CD14-positive monocyte (primary cell): ENCODE results near the gene CEBPZ. TPM values are rescaled to one million over a fixed set of nuclear protein-coding genes. Genes with fewer than 3 reads are reported as not detected.
A peak's percentile ranks its signal among the peaks of the same experiment; 100 is the strongest.

Experiments used
- DNase-seq, 3 donors: peaks; one replicate each; pipeline ENCODE4 v3.0.0-alpha.2; 2011 to 2022
- H2AFZ ChIP-seq: 2 replicates; pipeline ENCODE4 v1.6.0; 2012; ENCODE audit warnings: mild to moderate bottlenecking, low read depth, low read length, inconsistent platforms; ENCODE audit not compliant: insufficient read depth, poor library complexity, severe bottlenecking
- H3K27ac ChIP-seq, 2 donors: 1 replicate in 1 of 2; 2 replicates in 1 of 2; pipeline ENCODE4 v1.5.1; 2012 to 2013; ENCODE audit warnings: low read length in 2 of 2, control low read depth in 1 of 2, inconsistent platforms in 1 of 2, low read depth in 1 of 2, mild to moderate bottlenecking in 1 of 2
- H3K27me3 ChIP-seq, 2 donors: one replicate each; pipeline versions ENCODE4 v1.6.0 to v1.6.1; 2011 to 2013; ENCODE audit warnings: low read length in 2 of 2; ENCODE audit not compliant: control insufficient read depth in 2 of 2, insufficient read depth in 2 of 2
- H3K36me3 ChIP-seq, 2 donors: replicated peaks in 1 of 2; 1 replicate in 1 of 2; 2 replicates in 1 of 2; pipeline versions ENCODE4 v1.5.1 to v1.6.1; 2012 to 2013; ENCODE audit warnings: low read length in 2 of 2, control low read depth in 1 of 2, inconsistent platforms in 1 of 2, mild to moderate bottlenecking in 1 of 2; ENCODE audit not compliant: insufficient read depth in 2 of 2, control insufficient read depth in 1 of 2
- H3K4me1 ChIP-seq, 2 donors: 1 replicate in 1 of 2; 2 replicates in 1 of 2; pipeline versions ENCODE4 v1.5.1 to v1.6.1; 2012 to 2013; ENCODE audit warnings: low read length in 2 of 2, control low read depth in 1 of 2, inconsistent platforms in 1 of 2, mild to moderate bottlenecking in 1 of 2, moderate library complexity in 1 of 2; ENCODE audit not compliant: insufficient read depth in 2 of 2, control insufficient read depth in 1 of 2
- H3K4me2 ChIP-seq: replicated peaks from 2 replicates; pipeline ENCODE3; 2012; ENCODE audit warnings: low read length, moderate library complexity, mild to moderate bottlenecking; ENCODE audit not compliant: poor library complexity, severe bottlenecking; ENCODE audit errors: extremely low read depth
- H3K4me3 ChIP-seq, 3 experiments: fragments of 200-600 bp in 1 of 3; sonication (generic) in 1 of 3; replicated peaks in 1 of 3; 1 replicate in 2 of 3; 2 replicates in 1 of 3; pipeline ENCODE4 v1.5.1; 2011 to 2013; ENCODE audit warnings: low read length in 3 of 3, mild to moderate bottlenecking in 3 of 3, control low read depth in 2 of 3, low read depth in 2 of 3, inconsistent platforms in 1 of 3, moderate library complexity in 1 of 3
- H3K79me2 ChIP-seq: 2 replicates; pipeline ENCODE4 v1.6.0; 2012; ENCODE audit warnings: mild to moderate bottlenecking, control low read depth, inconsistent platforms, low read length, moderate library complexity; ENCODE audit not compliant: insufficient read depth
- H3K9ac ChIP-seq: 2 replicates; pipeline ENCODE4 v1.6.0; 2017; ENCODE audit warnings: low read length, mild to moderate bottlenecking; ENCODE audit not compliant: insufficient read depth, poor library complexity, severe bottlenecking
- H3K9me3 ChIP-seq, 2 donors: replicated peaks in 1 of 2; 1 replicate in 1 of 2; 2 replicates in 1 of 2; pipeline versions ENCODE4 v1.5.1 to v1.6.1; 2012 to 2013; ENCODE audit warnings: low read length in 2 of 2, control low read depth in 1 of 2; ENCODE audit not compliant: control insufficient read depth in 1 of 2, insufficient read depth in 1 of 2
- H4K20me1 ChIP-seq: 2 replicates; pipeline ENCODE4 v1.6.0; 2012; ENCODE audit warnings: mild to moderate bottlenecking, low read length, control low read depth, moderate library complexity; ENCODE audit not compliant: insufficient read depth
- H3K27ac Mint-ChIP-seq, 7 donors: one replicate each; pipeline ENCODE4 v1.8.0; 2020; ENCODE audit warnings: mild to moderate bottlenecking in 7 of 7, mixed read lengths in 7 of 7, moderate library complexity in 6 of 7, inconsistent platforms in 2 of 7
- H3K27me3 Mint-ChIP-seq, 3 donors: one replicate each; pipeline ENCODE4 v1.8.0; 2021 to 2022; ENCODE audit warnings: low read depth in 3 of 3, mild to moderate bottlenecking in 3 of 3, mixed read lengths in 3 of 3, moderate library complexity in 3 of 3, inconsistent platforms in 1 of 3
- H3K36me3 Mint-ChIP-seq, 2 donors: one replicate each; pipeline ENCODE4 v1.8.0; 2020; ENCODE audit warnings: mixed read lengths in 2 of 2, inconsistent platforms in 1 of 2, mild to moderate bottlenecking in 1 of 2
- H3K4me1 Mint-ChIP-seq: one replicate; pipeline ENCODE4 v1.8.0; 2020; ENCODE audit warnings: mild to moderate bottlenecking, mixed read lengths
- H3K4me3 Mint-ChIP-seq, 2 donors: one replicate each; pipeline ENCODE4 v1.8.0; 2020; ENCODE audit warnings: mild to moderate bottlenecking in 2 of 2, mixed read lengths in 2 of 2, moderate library complexity in 1 of 2
- H3K9me3 Mint-ChIP-seq, 7 donors: one replicate each; pipeline ENCODE4 v1.8.0; 2020 to 2022; ENCODE audit warnings: mixed read lengths in 7 of 7, mild to moderate bottlenecking in 6 of 7, moderate library complexity in 6 of 7, inconsistent platforms in 2 of 7
- WGBS: methylation state at CpG from one replicate; pipeline ENCODE4 v1.1.5; 2013; ENCODE audit warnings: missing lambda C conversion rate; ENCODE audit not compliant: insufficient coverage; 5-methylcytosine and 5-hydroxymethylcytosine counted together
- intact Hi-C, 2 donors: fragments of 100-400 bp; cut with micrococcal nuclease; formaldehyde crosslinking; loops; one replicate each; pipeline versions ENCODE4 v1.15.0 to v1.15.1; 2023
- polyA plus RNA-seq, 3 donors: library from polyadenylated mRNA; depleted of rRNA in 1 of 3; unstranded in 2 of 3; stranded (reverse) in 1 of 3; fragments of 300-500 nt in 2 of 3; fragments of >200 nt in 1 of 3; fragmentation: Illumina TruSeq in 2 of 3; gene quantifications; 1 replicate in 2 of 3; 2 replicates in 1 of 3; pipeline ENCODE4 v1.2.3, GENCODE V29; 2012 to 2021
- TF ChIP-seq, protein P1 (sequence below): fragments of 200-600 bp; IDR thresholded peaks from one replicate; pipeline ENCODE4 v1.8.0; 2022; ENCODE audit warnings: antibody characterized with exemption, mild to moderate bottlenecking

Gene CEBPZ
- polyA plus RNA-seq, 3 donors: 5.7 to 11.2 (median 11.1) TPM

DNA sequence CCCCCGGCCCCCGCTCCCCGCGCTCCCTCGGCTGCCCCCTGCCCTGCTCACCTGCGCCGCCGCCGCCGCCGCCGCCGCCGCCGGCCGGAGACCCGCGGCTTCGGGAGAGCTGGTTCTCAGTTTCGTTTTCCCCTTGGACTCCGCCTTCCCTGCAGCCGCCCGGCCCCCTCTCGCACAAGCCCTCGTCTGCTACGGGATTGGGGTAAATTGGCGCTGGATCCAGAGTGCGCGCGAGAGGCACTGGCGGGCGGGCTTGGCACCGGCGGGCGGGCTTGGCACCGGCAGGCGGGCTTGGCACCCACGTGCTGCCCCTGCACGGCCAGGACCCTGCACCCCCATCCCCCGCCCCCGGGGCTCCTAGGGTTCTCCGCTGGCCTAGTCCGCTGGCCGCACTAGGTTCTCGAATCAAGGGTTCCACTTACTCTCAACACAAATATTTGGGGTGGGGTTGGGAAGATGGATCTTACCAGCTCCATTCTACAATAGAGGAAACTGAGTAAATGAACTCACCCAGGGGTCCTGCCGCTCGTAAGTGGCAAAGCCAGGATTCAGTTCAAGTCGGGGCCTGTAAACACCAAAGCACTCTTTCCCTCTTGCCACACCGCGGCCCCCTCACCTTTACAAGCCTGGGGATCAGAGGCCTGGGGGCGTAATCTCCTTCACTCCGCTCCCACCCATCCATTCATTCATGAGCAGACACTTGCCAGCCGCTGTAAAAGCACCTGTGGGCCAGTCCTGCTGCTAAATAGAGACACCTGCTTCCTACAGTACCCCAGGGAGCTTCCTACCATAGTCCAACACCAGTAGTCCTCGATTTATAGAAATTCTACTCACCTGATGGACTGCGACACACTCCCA is 74.3 kb downstream of the CEBPZ start, which contains the start of gene EIF2AK2:
Gene EIF2AK2 (minus strand): TSS at position 124 of the 858 bp plus-strand sequence. CDS start 9,174 bp downstream, outside the sequence.
- intact Hi-C loops: no loop called here
- peaks cover 31% of the 10 kb centered on the region for H3K4me1 Mint-ChIP-seq
- peaks cover 28% of the 10 kb centered on the region for H4K20me1 ChIP-seq
- peak within 1 kb of the TSS; percentile 92 for H3K9ac ChIP-seq
- H3K27me3 ChIP-seq: no peaks in the 10 kb centered on the region
- H3K4me2 ChIP-seq: peak within 1 kb of the TSS; percentile 78
- peak; percentile 64 to 71 (median 69) for DNase-seq
- H3K4me3 Mint-ChIP-seq: peak within 1 kb of the TSS; percentile 81 to 95
- peaks cover 0 to 4% (median 0%) of the 10 kb centered on the region in 7 donors for H3K9me3 Mint-ChIP-seq
- peak within 1 kb of the TSS; percentile 70 to 89 (median 80) for H3K4me3 ChIP-seq
- peaks cover 0 to 12% of the 10 kb centered on the region in 2 donors for H3K36me3 ChIP-seq
- H3K36me3 Mint-ChIP-seq: peaks cover 13 to 24% of the 10 kb centered on the region in 2 donors
- peaks cover 53% of the 10 kb centered on the region for H3K79me2 ChIP-seq
- peak within 1 kb of the TSS; percentile 96 for H2AFZ ChIP-seq
- H3K27ac ChIP-seq: peak within 1 kb of the TSS; percentile 51 to 88
- no peaks in the 10 kb centered on the region for H3K9me3 ChIP-seq
- 7% methylated on average over 42 of the region's 55 CpGs for WGBS
- peaks cover 0 to 2% (median 0%) of the 10 kb centered on the region in 3 donors for H3K27me3 Mint-ChIP-seq
- TF ChIP-seq, protein P1, sequence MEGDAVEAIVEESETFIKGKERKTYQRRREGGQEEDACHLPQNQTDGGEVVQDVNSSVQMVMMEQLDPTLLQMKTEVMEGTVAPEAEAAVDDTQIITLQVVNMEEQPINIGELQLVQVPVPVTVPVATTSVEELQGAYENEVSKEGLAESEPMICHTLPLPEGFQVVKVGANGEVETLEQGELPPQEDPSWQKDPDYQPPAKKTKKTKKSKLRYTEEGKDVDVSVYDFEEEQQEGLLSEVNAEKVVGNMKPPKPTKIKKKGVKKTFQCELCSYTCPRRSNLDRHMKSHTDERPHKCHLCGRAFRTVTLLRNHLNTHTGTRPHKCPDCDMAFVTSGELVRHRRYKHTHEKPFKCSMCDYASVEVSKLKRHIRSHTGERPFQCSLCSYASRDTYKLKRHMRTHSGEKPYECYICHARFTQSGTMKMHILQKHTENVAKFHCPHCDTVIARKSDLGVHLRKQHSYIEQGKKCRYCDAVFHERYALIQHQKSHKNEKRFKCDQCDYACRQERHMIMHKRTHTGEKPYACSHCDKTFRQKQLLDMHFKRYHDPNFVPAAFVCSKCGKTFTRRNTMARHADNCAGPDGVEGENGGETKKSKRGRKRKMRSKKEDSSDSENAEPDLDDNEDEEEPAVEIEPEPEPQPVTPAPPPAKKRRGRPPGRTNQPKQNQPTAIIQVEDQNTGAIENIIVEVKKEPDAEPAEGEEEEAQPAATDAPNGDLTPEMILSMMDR: no peak
- H3K4me1 ChIP-seq: peaks cover 21 to 26% of the 10 kb centered on the region in 2 donors
- H3K27ac Mint-ChIP-seq: peak within 1 kb of the TSS; percentile 81 to 95 (median 89)

DNA sequence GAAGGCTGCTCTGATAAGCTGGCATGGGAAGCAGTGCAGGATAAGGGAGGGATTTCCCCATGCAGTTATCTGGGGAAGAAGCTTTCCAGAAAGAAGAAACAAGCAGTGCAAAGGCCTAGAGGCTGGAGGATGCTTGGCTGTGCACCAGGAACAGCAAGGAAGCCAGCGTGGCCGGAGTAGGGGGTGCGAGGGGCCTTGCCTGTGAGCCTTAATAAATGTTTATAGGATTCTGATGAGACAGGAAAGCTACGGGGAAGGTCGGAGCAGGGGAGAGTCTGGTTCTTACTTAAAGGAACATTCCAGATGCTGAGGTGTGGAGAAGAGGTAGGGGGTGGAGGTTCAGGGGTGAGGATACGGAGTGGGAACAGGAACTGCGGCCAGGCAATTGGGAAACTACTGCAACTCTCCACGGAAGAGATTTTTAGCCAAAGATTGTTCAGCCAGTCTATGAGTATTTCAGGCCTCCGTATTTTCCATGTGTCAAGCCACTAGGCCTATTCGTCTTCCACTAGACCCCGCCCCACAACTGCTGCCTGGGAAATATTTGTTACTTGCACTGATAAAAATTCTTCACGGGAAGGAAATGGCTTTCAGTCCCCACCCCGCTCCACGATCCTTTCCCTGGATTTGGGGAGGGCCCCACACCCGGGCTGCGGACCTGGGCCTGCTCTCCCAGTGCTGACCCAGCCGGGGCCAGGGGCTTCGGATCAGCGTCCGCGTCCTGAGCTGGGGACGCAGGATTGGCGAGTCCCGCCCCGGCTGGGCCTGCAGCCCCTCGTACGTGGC is 75.1 kb downstream of the CEBPZ start:
- H3K36me3 ChIP-seq: peaks cover 0 to 12% of the 10 kb centered on the region in 2 donors
- Mint-ChIP-seq H3K36me3 (peaks cover 18 to 32% of the 10 kb centered on the region in 2 donors), H3K4me3 (peak overlapping the region; percentile 81 to 95), H3K9me3 (peaks cover 0 to 6% (median 0%) of the 10 kb centered on the region in 7 donors), H3K27me3 (peaks cover 0 to 2% (median 0%) of the 10 kb centered on the region in 3 donors), H3K27ac (peak overlapping the region; percentile 81 to 95 (median 89)), H3K4me1 (peaks cover 31% of the 10 kb centered on the region)
- intact Hi-C loops: no loop called here
- H3K27ac ChIP-seq: peak overlapping the region; percentile 51 to 88
- DNase-seq: peak; percentile 6 to 22 (median 18)
- H3K9ac ChIP-seq: peak overlapping the region; percentile 92
- no peaks in the 10 kb centered on the region for H3K9me3 ChIP-seq
- peaks cover 61% of the 10 kb centered on the region for H3K79me2 ChIP-seq
- TF ChIP-seq, protein P1: no peak
- H2AFZ ChIP-seq: peak overlapping the region; percentile 96
- H3K4me2 ChIP-seq: peak overlapping the region; percentile 78
- under 1% methylated on average over 21 of the region's 27 CpGs for WGBS
- peaks cover 21 to 26% of the 10 kb centered on the region in 2 donors for H3K4me1 ChIP-seq
- H4K20me1 ChIP-seq: peaks cover 36% of the 10 kb centered on the region
- peak overlapping the region; percentile 70 to 89 (median 80) for H3K4me3 ChIP-seq
- H3K27me3 ChIP-seq: no peaks in the 10 kb centered on the region
